NCI-H2107 treated with DMSO at 0.1 percent for 48 hours (cell line): Measurements from ENCODE around the gene SSC5D.
A peak's percentile ranks its signal among the peaks of the same experiment; 100 is the strongest.

Experiments used
- DNase-seq: peaks from one replicate; lab custom pipeline; 2025; ENCODE audit not compliant: unreplicated experiment; lab: John Stamatoyannopoulos, UW

SSC5D gene

DNA sequence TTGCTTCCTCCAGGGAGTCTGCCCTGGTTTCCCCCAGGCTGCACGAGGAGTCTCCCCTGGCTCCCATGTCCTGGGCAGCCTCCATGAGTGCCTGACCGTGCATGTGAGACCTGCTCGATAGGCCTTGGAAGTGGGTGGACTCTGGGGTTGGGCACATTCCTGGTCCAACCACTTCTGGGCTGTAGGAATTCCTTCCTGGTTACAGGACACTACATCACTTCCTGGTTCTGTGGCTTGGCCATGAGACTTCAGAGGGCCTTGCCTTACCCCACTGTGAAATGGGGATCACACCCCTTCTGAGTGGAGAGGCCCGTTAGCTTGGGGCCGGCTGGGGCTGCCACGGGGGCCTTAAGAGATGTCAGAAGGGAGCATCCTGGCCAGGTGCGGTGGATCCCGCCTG lies 15.8 kb upstream of the SSC5D start:
- no peak for DNase-seq

DNA sequence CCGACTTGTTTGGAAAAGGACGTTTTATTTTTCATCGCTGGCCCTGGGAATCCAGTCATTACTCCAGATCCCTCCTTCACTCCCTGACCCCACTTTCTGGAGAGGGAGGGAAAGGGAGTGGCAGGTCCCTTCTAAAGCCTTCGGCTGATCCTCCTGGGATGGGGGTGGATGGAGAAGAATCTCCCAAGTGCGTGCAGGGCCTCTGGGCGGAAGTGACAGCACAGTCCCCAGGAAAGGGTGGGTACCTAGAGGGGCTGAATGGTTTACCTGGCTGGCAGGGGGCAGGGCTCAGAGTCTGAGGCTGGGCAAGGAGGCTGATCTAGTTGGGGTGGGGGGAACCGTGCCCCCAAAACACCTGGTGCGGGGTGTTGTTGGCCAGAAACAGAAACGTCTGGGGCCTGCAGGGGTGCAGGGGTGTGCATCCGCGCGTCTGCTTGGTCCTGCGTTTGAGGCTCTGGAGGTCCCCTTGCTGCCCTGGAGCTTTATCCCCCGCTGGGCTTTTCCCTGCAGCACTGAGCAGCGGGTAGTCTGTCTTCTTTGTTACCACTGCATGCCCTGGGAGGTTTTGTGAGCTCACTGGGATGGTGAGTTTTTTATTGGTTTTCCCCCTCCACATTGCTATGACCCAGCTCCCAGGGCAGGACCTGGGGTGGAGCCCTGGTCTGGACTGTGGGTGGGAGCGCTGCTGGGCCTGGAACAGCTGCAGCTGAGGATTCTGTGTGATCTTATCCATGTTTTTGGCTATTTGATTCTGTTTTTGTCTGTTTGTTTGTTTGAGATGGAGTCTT lies 14.8 kb upstream of the SSC5D start:
- no peak for DNase-seq

DNA sequence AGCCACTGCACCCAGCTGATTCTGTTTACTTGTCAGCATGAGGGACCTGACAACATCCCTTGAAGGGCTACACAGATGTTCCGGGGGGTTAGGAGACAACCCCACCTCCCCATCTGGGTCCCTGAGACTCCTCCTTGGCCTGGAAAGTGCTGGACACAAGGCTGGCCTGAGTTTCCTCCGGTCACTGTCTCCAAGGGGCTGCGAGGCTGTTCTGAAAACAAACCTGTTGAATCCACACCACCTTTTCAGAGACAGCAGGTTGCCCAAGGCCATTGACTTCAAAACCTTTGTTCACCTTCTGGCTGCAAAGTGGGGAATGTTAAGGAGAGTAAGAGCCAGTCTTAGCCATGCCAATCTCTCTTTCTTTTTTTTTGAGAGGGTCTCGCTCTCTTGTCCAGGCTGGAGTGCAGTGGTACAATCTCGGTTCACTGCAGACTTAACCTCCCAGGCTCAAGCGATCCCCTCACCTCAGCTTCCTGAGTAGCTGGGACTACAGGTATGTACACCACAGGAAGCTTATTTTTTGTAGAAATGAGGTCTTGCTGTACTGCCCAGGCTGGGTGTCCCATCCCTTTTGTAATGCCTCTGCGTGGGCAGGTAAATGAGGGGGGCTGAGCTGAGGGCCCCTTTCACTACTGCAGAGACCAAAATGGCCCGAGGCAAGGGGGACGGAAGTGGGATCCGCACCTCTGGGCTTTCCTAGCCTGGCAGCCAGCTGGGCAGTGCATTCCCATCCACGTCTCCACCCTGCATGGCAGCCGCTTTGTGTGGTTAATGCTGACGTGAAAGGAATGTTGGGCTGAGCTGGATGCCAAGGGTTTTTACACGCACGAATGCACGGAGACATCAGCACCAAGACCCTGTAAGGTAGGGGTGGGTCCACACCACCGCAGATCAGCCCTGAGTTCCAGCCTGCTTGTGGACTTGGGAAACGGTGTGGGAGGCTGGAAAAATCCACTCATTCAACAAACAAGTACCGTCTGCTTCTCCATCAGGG lies 13.7 kb upstream of the SSC5D start:
- DNase-seq = no peak

DNA sequence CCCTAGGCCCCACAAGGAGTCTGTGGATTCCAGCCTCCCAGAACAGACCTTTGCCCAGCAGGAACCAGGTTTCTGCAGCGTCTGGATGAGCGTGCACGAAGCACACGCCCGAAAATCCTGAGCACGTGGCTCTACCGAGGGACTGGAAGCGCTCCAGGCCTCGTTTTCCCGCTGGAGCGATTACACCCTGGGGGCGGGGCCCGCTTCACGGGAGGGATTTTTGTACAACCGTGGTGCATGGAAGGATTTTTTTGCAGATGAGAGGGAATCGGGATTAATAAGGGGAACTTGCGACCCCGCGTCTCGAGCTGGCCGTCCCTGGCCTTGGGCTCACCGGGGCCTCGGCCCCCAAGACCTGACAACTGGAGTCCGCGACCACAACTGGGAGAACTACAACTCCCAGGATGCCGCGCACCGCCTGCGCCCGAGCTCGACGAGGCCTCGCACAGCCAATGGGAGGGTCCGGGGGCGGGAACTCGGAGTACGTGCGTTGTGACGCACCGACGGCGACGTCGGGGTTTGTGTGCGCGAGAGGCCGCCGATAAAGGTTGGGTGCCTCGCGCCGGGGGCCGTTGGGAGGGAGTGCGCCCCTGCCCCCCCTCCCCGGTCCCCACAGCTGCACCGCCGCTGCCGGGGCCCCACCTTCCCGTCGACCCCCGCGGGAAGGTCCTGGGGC lies 12.0 kb upstream of the SSC5D start, which contains the start of gene ZNF628:
TSS of gene ZNF628 (plus strand) at position 518 of the 676 bp plus-strand sequence. CDS start 3,294 bp downstream, outside the sequence.
- DNase-seq = peak; percentile 91

DNA sequence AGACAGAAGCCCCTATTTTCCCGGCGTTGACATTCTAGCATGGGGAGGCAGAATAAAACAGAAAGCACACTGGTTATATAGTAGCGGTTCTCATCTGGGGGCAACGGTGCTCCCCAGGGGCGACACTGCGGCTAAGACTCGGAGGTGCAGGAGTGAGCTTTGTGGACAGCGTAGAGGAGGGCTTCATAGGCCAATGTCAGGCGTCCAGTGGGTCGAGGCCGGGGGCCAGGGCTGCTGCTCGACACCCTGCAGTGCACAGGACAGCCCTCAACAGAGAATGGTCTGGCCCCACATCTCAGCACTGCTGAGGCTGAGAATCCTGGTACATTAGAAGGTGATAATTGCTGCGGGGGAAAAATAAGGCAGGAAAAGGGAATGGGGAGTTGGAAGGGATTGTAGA lies 10.3 kb upstream of the SSC5D start:
- DNase-seq = no peak

DNA sequence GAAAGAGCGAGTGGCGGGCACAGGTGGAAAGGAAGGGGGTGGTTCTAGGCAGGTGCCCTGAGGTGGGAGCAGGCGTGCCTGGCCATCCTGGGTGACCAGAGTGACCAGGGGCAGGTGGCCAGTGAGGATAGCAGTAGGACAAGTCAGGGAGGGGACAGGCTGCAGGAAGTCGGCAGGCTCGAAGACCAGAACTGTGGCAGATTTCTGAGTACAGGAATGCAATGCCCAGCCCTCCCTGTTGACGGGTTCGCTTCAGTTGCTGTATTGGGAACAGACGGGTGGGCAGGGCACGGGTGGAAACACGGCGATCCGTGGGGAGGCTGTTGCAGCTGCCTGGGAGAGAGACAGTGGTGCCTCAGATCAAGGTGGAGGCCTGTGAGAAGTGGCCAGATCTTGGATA lies 9.9 kb upstream of the SSC5D start:
- DNase-seq = no peak

DNA sequence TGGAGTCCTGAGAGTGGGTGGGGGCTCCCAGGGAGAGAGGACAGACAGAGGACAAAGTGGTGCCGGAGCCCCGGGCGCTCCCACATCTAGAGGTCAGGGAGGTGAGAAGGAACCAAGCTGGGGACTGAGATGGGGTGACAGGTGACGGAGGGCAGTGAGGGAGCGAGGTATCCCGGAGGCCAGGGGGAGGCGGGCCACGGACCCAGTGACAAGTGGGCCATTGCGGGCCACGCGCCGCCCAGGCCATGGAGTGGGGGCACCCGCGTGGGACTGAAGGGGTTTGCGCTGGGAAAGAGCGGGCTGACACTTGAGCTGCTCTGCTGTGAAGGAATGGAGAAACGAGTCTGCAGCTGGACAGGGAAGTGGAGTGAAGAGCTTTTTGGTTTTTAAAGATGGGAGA lies 9.2 kb upstream of the SSC5D start:
- DNase-seq = no peak

DNA sequence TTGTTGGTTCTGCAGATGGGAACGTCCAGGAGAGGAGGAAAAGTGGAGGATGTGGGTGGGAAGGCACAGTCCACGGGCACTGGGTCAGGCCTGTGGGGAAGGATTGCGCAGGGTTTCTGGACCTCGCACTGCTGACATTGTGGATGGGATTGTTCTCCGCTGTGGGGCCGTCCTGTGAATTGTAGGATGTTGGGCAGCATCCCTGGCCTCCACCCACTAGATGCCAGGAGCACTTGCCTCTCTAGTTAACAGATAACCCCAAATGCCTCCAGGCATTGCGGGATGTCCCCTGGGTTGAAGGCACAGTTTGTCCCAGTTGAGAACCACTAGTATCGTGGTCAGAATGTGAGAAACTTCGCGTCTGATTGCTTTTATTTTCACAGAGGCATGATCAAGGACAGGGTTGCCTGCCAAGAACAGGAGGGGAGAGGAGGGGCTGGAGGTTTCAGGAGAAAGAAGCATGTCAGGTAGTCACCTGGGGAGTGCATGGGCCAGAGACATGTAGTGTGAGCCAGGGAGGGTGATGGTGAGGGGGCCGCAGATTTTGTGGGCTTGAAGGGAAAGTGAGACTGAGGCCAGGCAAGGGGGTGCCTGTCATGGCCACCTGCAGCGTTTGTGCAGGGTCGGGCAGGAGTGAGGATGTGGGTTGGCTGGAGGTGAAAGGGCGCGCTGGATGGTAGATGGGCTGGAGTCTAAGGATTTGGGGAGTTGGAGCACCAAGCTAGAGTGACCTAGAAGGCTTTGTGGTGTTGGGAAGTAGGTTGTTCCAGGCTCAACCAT lies 8.6 kb upstream of the SSC5D start:
- no peak for DNase-seq

DNA sequence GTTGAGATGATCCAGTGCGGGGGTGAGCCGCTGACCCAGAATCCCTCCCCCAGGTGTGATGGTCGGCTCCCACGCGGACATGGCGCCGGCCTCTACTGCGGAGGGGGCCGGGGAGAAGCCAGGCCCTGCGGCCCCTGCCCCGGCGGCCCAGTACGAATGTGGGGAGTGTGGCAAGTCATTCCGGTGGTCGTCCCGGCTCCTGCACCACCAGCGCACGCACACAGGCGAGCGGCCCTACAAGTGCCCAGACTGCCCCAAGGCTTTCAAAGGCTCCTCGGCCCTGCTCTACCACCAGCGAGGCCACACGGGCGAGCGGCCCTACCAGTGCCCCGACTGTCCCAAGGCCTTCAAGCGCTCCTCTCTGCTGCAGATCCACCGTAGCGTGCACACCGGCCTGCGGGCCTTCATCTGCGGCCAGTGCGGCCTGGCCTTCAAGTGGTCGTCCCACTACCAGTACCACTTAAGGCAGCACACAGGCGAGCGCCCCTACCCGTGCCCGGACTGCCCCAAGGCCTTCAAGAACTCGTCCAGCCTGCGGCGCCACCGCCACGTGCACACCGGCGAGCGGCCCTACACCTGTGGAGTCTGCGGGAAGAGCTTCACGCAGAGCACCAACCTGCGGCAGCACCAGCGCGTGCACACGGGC lies 7.0 kb upstream of the SSC5D start:
- no peak for DNase-seq

DNA sequence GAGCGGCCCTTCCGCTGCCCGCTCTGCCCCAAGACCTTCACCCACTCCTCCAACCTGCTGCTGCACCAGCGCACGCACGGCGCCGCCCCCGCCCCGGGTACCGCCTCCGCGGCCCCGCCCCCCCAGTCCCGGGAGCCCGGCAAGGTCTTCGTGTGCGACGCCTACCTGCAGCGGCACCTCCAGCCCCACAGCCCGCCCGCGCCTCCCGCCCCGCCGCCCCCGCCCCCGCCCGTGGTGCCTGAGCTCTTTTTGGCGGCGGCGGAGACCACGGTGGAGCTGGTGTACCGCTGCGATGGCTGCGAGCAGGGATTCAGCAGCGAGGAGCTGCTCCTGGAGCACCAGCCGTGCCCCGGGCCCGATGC lies 6.5 kb upstream of the SSC5D start:
- DNase-seq = no peak

DNA sequence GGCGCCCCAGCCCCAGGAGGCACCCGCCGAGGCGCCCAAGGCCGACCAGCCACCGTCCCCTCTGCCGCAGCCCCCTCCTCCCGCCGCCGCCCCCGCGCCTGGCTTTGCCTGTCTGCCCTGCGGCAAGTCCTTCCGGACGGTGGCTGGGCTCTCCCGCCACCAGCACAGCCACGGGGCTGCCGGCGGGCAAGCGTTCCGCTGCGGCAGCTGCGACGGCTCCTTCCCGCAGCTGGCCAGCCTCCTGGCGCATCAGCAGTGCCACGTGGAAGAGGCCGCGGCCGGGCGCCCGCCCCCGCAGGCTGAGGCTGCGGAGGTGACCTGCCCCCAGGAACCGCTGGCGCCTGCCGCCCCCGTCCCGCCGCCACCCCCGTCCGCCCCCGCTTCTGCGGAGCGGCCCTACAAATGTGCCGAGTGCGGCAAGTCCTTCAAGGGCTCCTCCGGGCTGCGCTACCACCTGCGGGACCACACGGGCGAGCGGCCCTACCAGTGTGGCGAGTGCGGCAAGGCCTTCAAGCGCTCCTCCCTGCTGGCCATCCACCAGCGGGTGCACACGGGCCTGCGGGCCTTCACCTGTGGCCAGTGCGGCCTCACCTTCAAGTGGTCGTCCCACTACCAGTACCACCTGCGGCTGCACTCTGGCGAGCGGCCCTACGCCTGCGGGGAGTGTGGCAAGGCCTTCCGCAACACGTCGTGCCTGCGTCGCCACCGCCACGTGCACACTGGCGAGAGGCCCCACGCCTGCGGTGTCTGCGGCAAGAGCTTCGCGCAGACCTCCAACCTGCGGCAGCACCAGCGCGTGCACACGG lies 5.9 kb upstream of the SSC5D start:
- no peak for DNase-seq

DNA sequence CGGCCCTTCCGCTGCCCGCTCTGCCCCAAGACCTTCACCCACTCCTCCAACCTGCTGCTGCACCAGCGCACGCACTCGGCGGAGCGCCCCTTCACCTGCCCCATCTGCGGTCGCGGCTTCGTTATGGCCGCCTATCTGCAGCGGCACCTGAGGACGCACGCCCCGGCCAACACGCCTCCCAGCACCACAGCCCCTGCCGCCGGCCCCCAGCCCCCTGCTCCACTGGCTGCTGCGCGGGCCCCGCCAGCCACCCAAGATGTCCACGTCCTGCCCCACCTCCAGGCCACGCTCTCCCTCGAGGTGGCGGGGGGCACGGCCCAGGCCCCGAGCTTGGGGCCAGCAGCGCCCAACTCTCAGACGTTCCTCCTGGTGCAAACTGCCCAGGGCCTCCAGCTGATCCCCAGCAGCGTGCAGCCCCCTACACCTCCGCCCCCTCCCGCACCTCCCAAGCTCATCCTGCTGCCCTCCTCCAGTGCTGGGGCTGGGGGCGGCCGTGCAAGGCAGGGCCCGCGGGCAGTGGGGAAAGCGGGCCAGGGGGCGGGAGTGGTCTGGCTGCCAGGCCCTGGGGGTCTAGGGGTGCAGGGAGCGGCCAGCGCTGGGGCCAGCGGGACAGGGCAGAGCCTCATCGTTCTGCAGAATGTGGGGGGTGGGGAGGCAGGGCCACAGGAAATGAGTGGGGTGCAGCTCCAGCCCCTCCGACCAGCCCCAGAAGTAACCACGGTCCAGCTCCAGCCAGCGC lies 5.1 kb upstream of the SSC5D start:
- DNase-seq = no peak

DNA sequence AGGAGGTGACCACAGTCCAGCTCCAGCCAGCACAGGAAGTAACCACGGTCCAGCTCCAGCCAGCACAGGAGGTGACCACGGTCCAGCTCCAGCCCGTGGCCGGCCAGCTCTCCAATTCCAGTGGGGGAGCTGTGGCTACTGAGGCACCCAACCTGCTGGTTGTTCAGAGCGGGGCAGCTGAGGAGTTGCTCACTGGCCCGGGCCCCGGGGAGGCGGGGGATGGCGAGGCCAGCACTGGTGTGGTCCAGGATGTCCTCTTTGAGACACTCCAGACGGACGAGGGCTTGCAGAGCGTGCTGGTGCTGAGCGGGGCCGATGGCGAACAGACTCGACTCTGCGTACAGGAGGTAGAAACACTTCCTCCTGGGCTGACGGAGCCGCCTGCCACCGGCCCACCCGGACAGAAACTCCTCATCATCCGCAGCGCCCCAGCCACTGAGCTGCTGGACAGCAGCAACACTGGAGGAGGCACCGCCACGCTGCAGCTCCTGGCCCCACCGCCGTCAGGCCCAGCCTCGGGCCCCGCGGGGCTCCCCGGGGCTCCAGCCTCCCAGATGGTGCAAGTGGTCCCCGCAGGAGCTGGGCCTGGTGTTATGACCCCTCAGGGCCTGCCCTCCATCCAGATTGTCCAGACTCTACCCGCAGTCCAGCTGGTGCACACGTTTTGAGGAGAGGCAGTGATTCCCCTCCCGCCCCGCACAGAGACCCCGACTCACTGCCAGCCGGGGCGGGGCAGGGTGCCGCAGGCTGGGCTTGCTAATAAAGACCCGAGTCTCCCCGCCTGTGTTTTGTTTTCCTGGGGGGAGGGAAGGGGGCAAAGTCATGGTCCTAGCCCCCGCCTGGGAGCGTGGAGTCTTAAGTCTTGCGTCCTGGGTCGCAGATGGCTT lies 4.3 kb upstream of the SSC5D start:
- DNase-seq = no peak

DNA sequence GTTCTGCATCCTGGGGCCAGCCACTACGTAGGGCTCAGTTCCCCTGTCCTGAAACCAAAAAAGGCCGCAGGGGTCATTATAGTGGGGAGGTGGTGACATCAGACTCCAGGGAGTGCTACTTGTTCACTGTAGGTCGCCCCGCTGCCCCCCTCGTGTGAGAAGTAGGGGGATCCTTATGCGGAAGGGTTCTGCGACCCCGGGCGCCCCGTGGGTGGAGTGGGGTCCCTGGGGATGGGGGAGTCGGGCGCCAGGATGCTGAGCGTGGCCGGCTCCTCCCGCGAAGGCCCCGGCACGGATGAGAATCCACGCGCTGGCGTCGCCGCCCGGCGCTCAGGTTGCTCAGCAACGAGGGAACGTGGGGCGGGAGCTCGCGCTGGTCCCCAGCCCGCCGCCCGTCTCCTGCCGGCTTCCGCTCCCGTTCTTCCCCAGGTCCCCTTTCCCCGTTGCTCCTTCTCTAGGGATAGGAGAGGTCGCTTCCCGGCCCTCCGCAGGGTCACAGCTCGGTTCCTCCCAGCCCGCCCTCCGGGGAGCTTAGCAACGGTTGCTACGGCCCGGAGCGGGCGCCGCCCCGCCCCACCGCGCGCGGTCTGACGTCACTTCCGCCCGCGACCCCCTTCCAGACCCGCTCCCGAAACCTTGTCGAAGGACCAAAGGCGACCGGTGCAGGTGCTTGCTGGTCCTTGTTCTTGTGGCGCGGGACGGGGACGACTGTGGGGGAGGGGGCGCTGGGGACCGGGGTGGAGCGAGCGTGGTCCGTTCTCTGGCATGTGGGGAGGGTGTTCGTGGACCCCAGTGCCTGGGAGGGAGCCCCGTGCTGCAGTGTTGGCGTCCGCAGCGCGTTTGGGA lies 3.4 kb upstream of the SSC5D start, which contains the start of gene NAT14:
TSS of gene NAT14 (plus strand) at position 596 of the 846 bp plus-strand sequence. CDS start 521 bp downstream, outside the sequence.
- DNase-seq = peak; percentile 50

DNA sequence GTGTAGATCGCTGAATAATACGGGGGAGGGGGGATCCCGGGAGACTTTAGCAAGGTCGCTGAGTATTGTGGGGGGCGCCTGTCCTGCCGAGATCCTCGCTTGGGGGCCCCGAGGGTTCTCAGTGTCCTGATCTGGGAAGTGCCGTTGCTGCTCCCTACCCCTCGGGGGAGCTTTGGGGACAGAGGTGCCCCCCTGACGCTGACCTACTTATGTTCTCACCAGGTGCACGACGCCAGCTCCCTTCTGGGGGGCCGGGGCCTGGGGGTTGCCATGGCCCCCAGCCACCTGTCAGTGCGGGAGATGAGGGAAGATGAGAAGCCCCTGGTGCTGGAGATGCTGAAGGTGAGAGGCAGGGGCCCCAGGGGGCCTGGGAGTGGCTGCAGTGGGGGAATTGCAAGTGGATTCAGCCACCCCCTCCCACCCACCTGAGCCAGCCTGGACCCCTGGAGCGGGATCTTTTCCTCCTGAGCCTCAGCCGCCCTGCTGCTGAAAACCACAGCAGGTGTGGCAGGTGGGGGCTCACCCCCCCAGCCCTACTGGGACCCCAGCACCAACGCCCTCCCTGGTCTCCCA lies 2.7 kb upstream of the SSC5D start:
- DNase-seq = peak; percentile 59
